Tibial nerve (tissue), 4 donors: ENCODE measurements around the gene ADGRG6.

Experiments
- CTCF ChIP-seq, 5 experiments: fragments of 200-600 bp in 3 of 5; fragments of 450-650 bp in 2 of 5; sonication (generic) in 3 of 5; IDR thresholded peaks; one replicate each; pipeline ENCODE4 v1.5.1; 2016 to 2019; ENCODE audit warnings: antibody characterized with exemption in 5 of 5, mild to moderate bottlenecking in 3 of 5, moderate library complexity in 2 of 5
- EP300 ChIP-seq, 2 donors: sonication (generic); formaldehyde crosslinking; IDR thresholded peaks; one replicate each; pipeline ENCODE4 v1.6.1; 2017; ENCODE audit warnings: antibody characterized with exemption in 2 of 2, mild to moderate bottlenecking in 1 of 2
- POLR2A ChIP-seq, 2 donors: fragments of 450-650 bp; IDR thresholded peaks; one replicate each; pipeline ENCODE4 v1.6.1; 2017; ENCODE audit warnings: antibody characterized with exemption in 2 of 2, mild to moderate bottlenecking in 2 of 2, moderate library complexity in 2 of 2

DNA sequence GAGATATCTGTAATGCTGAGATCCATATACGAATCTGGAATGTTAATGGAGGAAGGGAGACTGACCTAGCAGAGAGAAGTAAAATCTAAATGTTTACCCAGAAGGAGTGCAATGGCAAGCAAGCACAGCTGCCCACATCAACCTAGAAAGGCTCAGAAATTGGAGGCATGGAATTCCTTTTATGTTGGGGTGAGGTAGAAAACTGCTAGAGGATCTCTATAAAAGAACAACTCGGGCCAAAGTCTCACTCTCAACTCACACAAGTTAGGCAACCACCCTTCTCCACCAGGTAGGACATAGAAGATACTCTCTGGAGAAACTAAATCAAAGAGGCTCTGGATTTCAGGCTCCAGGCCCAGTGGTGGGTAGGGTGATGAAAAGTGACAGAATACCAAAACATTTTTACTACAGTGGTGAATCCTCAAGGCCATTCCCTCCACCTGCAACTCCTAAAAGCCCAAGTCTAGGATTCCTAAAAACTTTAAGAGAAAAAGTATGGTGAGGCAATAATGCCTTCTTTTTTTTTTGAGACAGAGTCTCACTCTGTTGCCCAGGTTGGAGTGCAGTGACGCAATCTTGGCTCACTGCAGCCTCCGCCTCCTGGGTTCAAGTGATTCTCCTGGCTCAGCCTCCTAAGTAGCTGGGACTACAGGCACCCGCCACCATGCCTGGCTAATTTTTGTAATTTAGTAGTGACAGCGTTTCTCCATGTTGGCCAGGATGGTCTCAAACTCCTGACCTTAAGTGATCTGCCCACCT, 9.5 kb upstream of the ADGRG6 start:
- TF ChIP-seq CTCF (IDR thresholded peaks at IDR 0.05), result no peak
- no peak for TF ChIP-seq POLR2A (IDR thresholded peaks at IDR 0.05)
- TF ChIP-seq EP300 (IDR thresholded peaks at IDR 0.05), result no peak
